B cell (primary cell): Measurements from ENCODE around the gene WDR4. TPM values are rescaled to one million over a fixed set of nuclear protein-coding genes. Genes with fewer than 3 reads are reported as not detected.

Experiments used
- ATAC-seq: fragments of 200-7000 bp; cut with Tn5 transposase; one replicate; pipeline ENCODE4 v1.10.0; 2021; ENCODE audit warnings: low read depth, mild to moderate bottlenecking, moderate number of reproducible peaks, moderate library complexity
- CTCF ChIA-PET: fragments of 350-600 bp; sonication (Branson Sonifier 250); formaldehyde crosslinking; loops from one replicate; lab custom pipeline; 2021; ENCODE audit warnings: antibody characterized with exemption, inconsistent platforms; lab: Charles Lee
- POLR2A ChIA-PET: fragments of 350-600 bp; sonication (Branson Sonifier 250); formaldehyde crosslinking; loops from one replicate; lab custom pipeline; 2021; ENCODE audit warnings: antibody characterized with exemption; lab: Charles Lee
- DNase-seq: peaks from one replicate; pipeline ENCODE4 v3.0.0; 2013
- H2AFZ ChIP-seq: 2 replicates; pipeline ENCODE4 v1.6.1; 2012; ENCODE audit warnings: mild to moderate bottlenecking, low read depth, low read length; ENCODE audit not compliant: insufficient read depth, poor library complexity, severe bottlenecking
- H3K27ac ChIP-seq, 2 donors: 1 replicate in 1 of 2; 2 replicates in 1 of 2; pipeline ENCODE4 v1.5.1; 2012 to 2013; ENCODE audit warnings: low read length in 2 of 2, mild to moderate bottlenecking in 2 of 2, moderate library complexity in 1 of 2
- H3K27me3 ChIP-seq, 4 experiments: fragments of 200-600 bp in 1 of 4; sonication (generic) in 1 of 4; replicated peaks in 1 of 4; 1 replicate in 2 of 4; 2 replicates in 2 of 4; pipeline versions ENCODE4 v1.6.1 to v1.7.0; 2013 to 2016; ENCODE audit warnings: low read length in 3 of 4, mild to moderate bottlenecking in 2 of 4, mixed read lengths in 1 of 4, moderate library complexity in 1 of 4; ENCODE audit not compliant: insufficient read depth in 4 of 4, control insufficient read depth in 3 of 4; ENCODE audit errors: control extremely low read depth in 1 of 4
- H3K36me3 ChIP-seq, 2 experiments: replicated peaks in 1 of 2; 1 replicate in 1 of 2; 2 replicates in 1 of 2; pipeline versions ENCODE4 v1.6.1 to v1.7.1; 2013; ENCODE audit warnings: low read length in 1 of 2; ENCODE audit not compliant: insufficient read depth in 2 of 2, control insufficient read depth in 1 of 2; ENCODE audit errors: control extremely low read depth in 1 of 2, extremely low read depth in 1 of 2
- H3K4me1 ChIP-seq, 2 donors: fragments of 200-600 bp in 1 of 2; sonication (generic) in 1 of 2; 1 replicate in 1 of 2; 2 replicates in 1 of 2; pipeline versions ENCODE4 v1.5.1 to v1.6.1; 2013 to 2017; ENCODE audit warnings: low read length in 2 of 2; ENCODE audit not compliant: control insufficient read depth in 2 of 2, insufficient read depth in 2 of 2
- H3K4me2 ChIP-seq: replicated peaks from 2 replicates; pipeline ENCODE3; 2012; ENCODE audit warnings: mild to moderate bottlenecking, low read depth, low read length; ENCODE audit not compliant: poor library complexity, severe bottlenecking
- H3K4me3 ChIP-seq, 5 experiments: fragments of 200-600 bp in 1 of 5; sonication (generic) in 1 of 5; 1 replicate in 3 of 5; 2 replicates in 2 of 5; pipeline versions ENCODE4 v1.5.1 to v1.7.0; 2011 to 2016; ENCODE audit warnings: low read length in 4 of 5, mild to moderate bottlenecking in 4 of 5, low read depth in 2 of 5, control low read depth in 1 of 5, moderate library complexity in 1 of 5; ENCODE audit not compliant: insufficient read depth in 1 of 5; ENCODE audit errors: control extremely low read depth in 1 of 5, extremely low read depth in 1 of 5
- H3K79me2 ChIP-seq: fragments of 200-600 bp; sonication (generic); one replicate; pipeline ENCODE4 v1.6.0; 2016; ENCODE audit warnings: low read length; ENCODE audit not compliant: control insufficient read depth, insufficient read depth
- H3K9ac ChIP-seq: fragments of 200-600 bp; sonication (generic); 2 replicates; pipeline ENCODE4 v1.6.1; 2017; ENCODE audit warnings: mild to moderate bottlenecking, low read length, moderate library complexity
- H3K9me3 ChIP-seq, 3 donors: one replicate each; pipeline versions ENCODE4 v1.6.1 to v1.7.1; 2013; ENCODE audit warnings: low read length in 2 of 3; ENCODE audit not compliant: control insufficient read depth in 2 of 3, insufficient read depth in 1 of 3; ENCODE audit errors: control extremely low read depth in 1 of 3
- H4K20me1 ChIP-seq: 2 replicates; pipeline ENCODE4 v1.6.0; 2012; ENCODE audit warnings: mild to moderate bottlenecking, low read length; ENCODE audit not compliant: insufficient read depth, control insufficient read depth, poor library complexity, severe bottlenecking
- H3K27ac Mint-ChIP-seq: one replicate; pipeline ENCODE4 v1.8.0; 2021; ENCODE audit warnings: mixed read lengths
- H3K27me3 Mint-ChIP-seq: one replicate; pipeline ENCODE4 v1.8.0; 2021; ENCODE audit warnings: mixed read lengths
- H3K4me1 Mint-ChIP-seq: one replicate; pipeline ENCODE4 v1.8.0; 2021; ENCODE audit warnings: mixed read lengths
- H3K4me3 Mint-ChIP-seq: one replicate; pipeline ENCODE4 v1.8.0; 2021; ENCODE audit warnings: mixed read lengths
- H3K9me3 Mint-ChIP-seq: one replicate; pipeline ENCODE4 v1.8.0; 2022; ENCODE audit warnings: mixed read lengths; ENCODE audit not compliant: insufficient read depth
- CTCF ChIP-seq: fragments of 200-600 bp; IDR thresholded peaks from one replicate; pipeline ENCODE4 v1.8.0; 2022; ENCODE audit warnings: antibody characterized with exemption, mild to moderate bottlenecking
- EZH2 ChIP-seq: IDR thresholded peaks from 2 replicates; pipeline ENCODE4 v1.6.1; 2012; ENCODE audit warnings: borderline replicate concordance, low read depth, mild to moderate bottlenecking, moderate library complexity, low read length; ENCODE audit not compliant: insufficient read depth, poor library complexity, severe bottlenecking
- WGBS: methylation state at CpG from one replicate; pipeline ENCODE4 v1.1.5; 2013; ENCODE audit warnings: missing lambda C conversion rate; ENCODE audit not compliant: insufficient coverage; 5-methylcytosine and 5-hydroxymethylcytosine counted together
- intact Hi-C: fragments of 100-400 bp; cut with micrococcal nuclease; formaldehyde crosslinking; loops from one replicate; pipeline ENCODE4 v1.10.0; 2022
- polyA plus RNA-seq: library from polyadenylated mRNA; depleted of rRNA; stranded (reverse); fragments of >200 nt; gene quantifications from 2 replicates; pipeline ENCODE4 v1.2.3, GENCODE V29; 2012
- total RNA-seq, 2 donors: library from RNA; stranded (reverse); fragments of 120-200 nt in 1 of 2; gene quantifications; 1 replicate in 1 of 2; 2 replicates in 1 of 2; pipeline versions ENCODE4 v1.2.3 to v1.2.4, GENCODE V29; 2013 to 2022

Gene WDR4
- total and polyA plus RNA-seq, 2 donors (not counting 1 experiment from before 2014, with no cell fraction given) = 17.7 to 40.1 TPM

GRCh38 chr21:42829954-42830353 is 49.4 kb downstream of the WDR4 start:
- TF ChIP-seq CTCF = no peak
- TF ChIP-seq EZH2 = no peak
- Mint-ChIP-seq H3K9me3 (no peaks in the 10 kb centered on the region), H3K4me1 (peaks cover 13% of the 10 kb centered on the region), H3K4me3 (no peak overlapping the region), H3K27ac (no peak overlapping the region), H3K27me3 (peaks cover 33% of the 10 kb centered on the region)
- H3K27me3 ChIP-seq = peaks cover 0 to 9% (median 4%) of the 10 kb centered on the region in 4 experiments
- H4K20me1 ChIP-seq = no peaks in the 10 kb centered on the region
- POLR2A ChIA-PET = interaction anchor here (0.7 kb wide), 1 partner anchor 48 kb away, joined by 5 read pairs; no protein-coding TSS in a partner anchor
- intact Hi-C loops = loop anchor here (5.0 kb wide), 1 partner anchor 238 kb away; no protein-coding TSS in a partner anchor
- no peak overlapping the region for H3K4me3 ChIP-seq
- H3K9me3 ChIP-seq = peaks cover 0 to 2% (median 0%) of the 10 kb centered on the region in 3 donors
- H2AFZ ChIP-seq = no peak overlapping the region
- CTCF ChIA-PET = no interaction called here
- H3K9ac ChIP-seq = no peak overlapping the region
- no peak overlapping the region for H3K27ac ChIP-seq
- no peak overlapping the region for H3K4me2 ChIP-seq
- peaks cover 3 to 13% of the 10 kb centered on the region in 2 donors for H3K4me1 ChIP-seq
- H3K79me2 ChIP-seq = no peaks in the 10 kb centered on the region
- DNase-seq (no peak), ATAC-seq (no peak)
- WGBS = 81% methylated on average over 4 of the region's 4 CpGs
- H3K36me3 ChIP-seq = no peaks in the 10 kb centered on the region

GRCh38 chr21:42829417-42829816 is 49.9 kb downstream of the WDR4 start:
- H3K79me2 ChIP-seq = no peaks in the 10 kb centered on the region
- Mint-ChIP-seq H3K27me3 (peaks cover 33% of the 10 kb centered on the region), H3K4me1 (peaks cover 13% of the 10 kb centered on the region), H3K27ac (no peak overlapping the region), H3K9me3 (no peaks in the 10 kb centered on the region), H3K4me3 (no peak overlapping the region)
- TF ChIP-seq EZH2 = no peak
- TF ChIP-seq CTCF = no peak
- H3K27me3 ChIP-seq = peaks cover 0 to 9% (median 4%) of the 10 kb centered on the region in 4 experiments
- H3K27ac ChIP-seq = no peak overlapping the region
- ChIA-PET CTCF (no interaction called here), POLR2A (no interaction called here)
- H3K9me3 ChIP-seq = peaks cover 0 to 2% (median 0%) of the 10 kb centered on the region in 3 donors
- intact Hi-C loops = no loop called here
- H3K36me3 ChIP-seq = no peaks in the 10 kb centered on the region
- H2AFZ ChIP-seq = no peak overlapping the region
- peaks cover 3 to 13% of the 10 kb centered on the region in 2 donors for H3K4me1 ChIP-seq
- no peak for ATAC-seq
- DNase-seq = no peak
- H3K9ac ChIP-seq = no peak overlapping the region
- WGBS = 95% methylated on average over 6 of the region's 9 CpGs
- no peak overlapping the region for H3K4me3 ChIP-seq
- H4K20me1 ChIP-seq = no peaks in the 10 kb centered on the region
- no peak overlapping the region for H3K4me2 ChIP-seq
